Muscle of arm (tissue), 12 donors: ENCODE data around the gene CD274. TPM values are rescaled to one million over a fixed set of nuclear protein-coding genes. Genes with fewer than 3 reads are reported as not detected.
"Not testable (repeated sequence)": the region's sequence is repeated elsewhere in the genome, so short reads cannot be mapped to it uniquely, and the experiment has no call there.

ENCODE experiments used
- DNase-seq: peaks from one replicate; pipeline ENCODE4 v3.0.0-alpha.2; 2013
- polyA plus RNA-seq, 12 donors: library from polyadenylated mRNA; unstranded; fragments of 120-200 nt; gene quantifications; one replicate each; pipeline ENCODE4 v1.2.1, GENCODE V29; 2013; ENCODE audit not compliant: insufficient read length in 12 of 12

CD274 gene
- polyA plus RNA-seq, 12 donors: 0.41 to 1.7 (median 1.2) TPM; not detected in 2

GRCh38 chr9:5437254-5438216 lies 12.8 kb upstream of the CD274 start, which contains the start of gene PLGRKT:
Gene PLGRKT, minus strand, starts transcription at chr9:5437925. Its CDS starts 5,948 bp downstream, at chr9:5431977.
- DNase-seq: peak; percentile 95

- DNase-seq: no peak
Measured at GRCh38 chr9:5438301-5439162, 11.8 kb upstream of the CD274 start.

- DNase-seq: no peak
Measured at GRCh38 chr9:5440426-5440825, 9.9 kb upstream of the CD274 start.

GRCh38 chr9:5441043-5441442 lies 9.3 kb upstream of the CD274 start:
- no peak for DNase-seq

GRCh38 chr9:5442400-5443011 lies 7.8 kb upstream of the CD274 start:
- DNase-seq: peak; percentile 34

- no peak for DNase-seq
Measured at GRCh38 chr9:5443850-5444249, 6.5 kb upstream of the CD274 start.

GRCh38 chr9:5445096-5445495 lies 5.2 kb upstream of the CD274 start:
- DNase-seq: not testable (repeated sequence)

GRCh38 chr9:5445886-5446285 lies 4.5 kb upstream of the CD274 start:
- DNase-seq: no peak

- no peak for DNase-seq
Measured at GRCh38 chr9:5446451-5447236, 3.7 kb upstream of the CD274 start.

GRCh38 chr9:5447337-5447736 lies 3.0 kb upstream of the CD274 start:
- no peak for DNase-seq

GRCh38 chr9:5448016-5448415 lies 2.3 kb upstream of the CD274 start:
- no peak for DNase-seq

GRCh38 chr9:5448461-5449435 lies 1.6 kb upstream of the CD274 start:
- DNase-seq: no peak

- DNase-seq: peak; percentile 15
Measured at GRCh38 chr9:5449521-5450358, 602 bp upstream of the CD274 start.

GRCh38 chr9:5452286-5452609 lies 1.9 kb downstream of the CD274 start:
- no peak for DNase-seq

- DNase-seq: no peak
Measured at GRCh38 chr9:5453004-5453403, 2.7 kb downstream of the CD274 start.

GRCh38 chr9:5453673-5454072 lies 3.3 kb downstream of the CD274 start:
- no peak for DNase-seq

GRCh38 chr9:5455181-5455580 lies 4.8 kb downstream of the CD274 start:
- no peak for DNase-seq

- DNase-seq: no peak
Measured at GRCh38 chr9:5459289-5459829, 9.0 kb downstream of the CD274 start.

GRCh38 chr9:5460157-5460556 lies 9.8 kb downstream of the CD274 start:
- no peak for DNase-seq
